GM19099 (cell line): ENCODE results near the gene VAPB.

Source experiments
- POLR2A ChIP-seq: IDR thresholded peaks from 3 replicates; pipeline ENCODE4 v1.6.1; 2011; ENCODE audit warnings: low read depth; ENCODE audit not compliant: insufficient read length; ENCODE audit errors: extremely low read depth

VAPB gene

DNA sequence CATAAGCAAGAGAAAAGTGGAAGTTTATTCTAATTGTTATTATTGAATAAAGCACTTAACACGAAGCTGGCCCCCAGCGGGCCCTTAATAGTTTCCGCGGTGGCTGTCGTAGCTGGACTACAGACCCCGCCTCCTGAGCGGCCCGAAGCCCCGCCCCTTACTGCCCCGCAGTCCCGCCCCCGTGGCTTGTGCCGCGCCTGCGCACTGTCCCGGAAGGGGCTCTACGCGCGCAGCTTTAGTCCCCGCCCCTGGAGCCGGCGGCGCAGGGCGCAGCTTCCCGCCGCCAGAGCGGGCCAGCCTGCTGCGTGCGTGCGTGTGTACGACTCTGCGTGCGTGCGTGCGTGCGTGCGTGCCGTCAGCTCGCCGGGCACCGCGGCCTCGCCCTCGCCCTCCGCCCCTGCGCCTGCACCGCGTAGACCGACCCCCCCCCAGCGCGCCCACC lies at the start of gene VAPB:
TSS of gene VAPB (plus strand) at position 348 of the 442 bp plus-strand sequence. CDS start 231 bp downstream, outside the sequence.
- peak; percentile 79 for TF ChIP-seq POLR2A

DNA sequence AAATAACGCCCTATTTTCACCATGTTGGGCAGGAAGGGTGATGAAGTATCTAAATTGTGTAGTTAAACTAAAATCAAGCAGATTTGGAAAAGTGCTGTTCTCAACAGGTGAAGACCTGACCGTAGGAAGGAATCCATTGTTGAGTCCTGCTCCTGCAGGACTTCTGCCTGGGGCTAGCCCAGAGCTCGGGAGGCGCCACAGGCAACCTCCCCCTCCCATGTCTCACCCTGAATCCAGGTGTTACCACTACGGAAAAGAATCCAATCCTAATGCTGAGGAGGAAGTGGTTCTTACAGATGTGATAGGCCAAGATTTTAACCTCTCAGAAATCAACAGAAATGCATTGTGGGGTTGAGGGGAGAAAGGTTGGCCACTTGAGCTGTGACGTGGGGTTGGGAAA lies 49.3 kb upstream of the VAPB start:
- no peak for TF ChIP-seq POLR2A

GRCh38 chr20:58340151-58340550 lies 48.9 kb upstream of the VAPB start:
- no peak for TF ChIP-seq POLR2A

- no peak for TF ChIP-seq POLR2A
Observed at GRCh38 chr20:58340853-58341252, 48.2 kb upstream of the VAPB start.

GRCh38 chr20:58342104-58342945 lies 46.7 kb upstream of the VAPB start:
- no peak for TF ChIP-seq POLR2A

- no peak for TF ChIP-seq POLR2A
Observed at GRCh38 chr20:58344741-58345140, 44.3 kb upstream of the VAPB start.

- TF ChIP-seq POLR2A: no peak
Observed at GRCh38 chr20:58349570-58349969, 39.5 kb upstream of the VAPB start.

DNA sequence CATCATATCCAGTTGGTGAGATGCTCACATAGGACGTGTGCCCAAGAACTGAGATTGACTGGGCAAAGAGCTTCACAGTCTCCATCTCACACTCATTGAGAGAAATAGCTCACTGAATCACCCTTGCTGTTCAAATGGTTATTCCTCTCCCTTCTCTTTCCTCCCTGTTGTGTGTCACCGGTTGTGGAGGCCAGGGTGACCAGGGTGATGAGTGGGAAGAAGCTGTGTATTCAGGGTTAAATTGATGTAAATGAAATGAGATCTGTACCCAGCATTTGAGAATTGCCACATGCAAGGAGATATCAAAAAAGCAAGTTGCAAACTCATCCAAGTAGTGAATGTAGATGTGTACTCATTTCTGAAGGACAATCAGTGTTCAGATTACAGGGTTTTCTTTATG lies 36.6 kb upstream of the VAPB start:
- no peak for TF ChIP-seq POLR2A

DNA sequence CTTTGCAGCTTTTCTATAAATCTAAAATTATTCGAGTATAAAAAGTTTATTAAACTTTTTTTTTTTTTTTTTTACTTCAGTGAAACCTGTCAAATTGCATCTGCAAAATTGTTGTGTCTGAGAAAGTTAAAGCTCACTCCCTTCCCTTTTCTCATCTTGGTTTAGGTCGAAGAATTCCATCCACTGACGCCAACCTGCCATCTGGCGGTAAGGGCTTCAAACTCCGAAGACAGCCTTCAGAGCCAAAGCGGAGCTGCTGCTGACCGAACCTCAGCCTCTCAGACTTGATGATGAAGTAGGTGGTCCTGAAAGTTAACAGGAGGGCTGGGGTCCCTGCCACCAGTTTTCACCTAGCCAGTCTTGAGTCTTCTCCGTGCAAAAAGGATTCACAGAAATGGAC lies 29.6 kb upstream of the VAPB start:
- TF ChIP-seq POLR2A: no peak

GRCh38 chr20:58360936-58361335 lies 28.1 kb upstream of the VAPB start:
- TF ChIP-seq POLR2A: no peak

DNA sequence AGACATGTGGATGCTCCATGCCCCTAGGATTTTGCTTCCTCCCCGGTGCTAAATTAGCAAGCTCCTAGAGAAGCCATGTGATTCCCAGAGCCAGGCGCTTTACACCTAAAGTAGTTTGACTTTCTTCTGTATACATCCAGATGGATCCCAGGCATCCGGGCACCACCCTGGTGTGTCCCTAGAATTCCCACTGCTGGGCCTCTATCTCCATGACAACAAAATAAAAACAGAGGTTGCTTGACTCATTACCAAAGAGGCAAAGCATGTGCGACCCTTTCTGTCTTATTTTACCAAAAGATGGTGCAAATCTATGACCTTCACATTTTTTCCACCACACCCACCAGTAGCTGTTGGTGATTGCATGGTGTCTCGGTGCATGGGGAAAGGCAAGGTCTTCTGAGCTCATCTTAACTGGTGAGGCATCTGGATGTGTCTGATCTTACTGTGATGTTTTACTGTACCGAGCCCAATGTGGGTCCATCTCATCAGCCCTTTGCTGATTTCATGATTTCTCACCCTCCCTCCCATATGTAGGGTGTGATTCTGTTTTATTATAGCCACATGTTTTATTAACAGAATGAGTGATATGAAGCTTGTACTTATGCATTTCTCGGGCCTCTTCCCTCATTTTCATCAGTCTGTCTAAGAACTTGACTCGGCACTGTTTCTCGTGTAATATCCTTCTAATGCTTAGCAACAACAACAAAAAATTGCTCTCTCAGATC lies 27.4 kb upstream of the VAPB start:
- TF ChIP-seq POLR2A: no peak

- TF ChIP-seq POLR2A: no peak
Observed at GRCh38 chr20:58362206-58362516, 26.9 kb upstream of the VAPB start.

- TF ChIP-seq POLR2A: no peak
Observed at GRCh38 chr20:58362970-58363369, 26.1 kb upstream of the VAPB start.

DNA sequence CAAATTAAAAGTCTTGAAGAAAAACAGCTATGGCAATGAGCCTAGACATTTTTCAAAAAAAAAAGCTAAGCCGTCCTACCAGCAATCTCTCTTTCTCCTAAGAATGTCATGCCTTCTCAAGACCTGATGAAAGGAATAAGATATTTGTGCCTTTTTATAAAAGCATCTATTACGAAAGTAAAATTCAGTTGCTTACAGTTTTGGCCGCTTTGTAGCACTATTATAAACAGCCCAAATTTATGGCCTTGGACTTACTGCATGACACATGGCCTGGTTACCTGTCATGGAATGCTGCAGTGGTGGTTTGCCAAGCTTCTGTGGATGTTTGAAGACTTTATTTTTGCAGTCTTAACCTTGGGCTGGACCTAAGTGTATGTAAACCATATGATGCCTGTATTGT lies 22.2 kb upstream of the VAPB start:
- TF ChIP-seq POLR2A: no peak

GRCh38 chr20:58372806-58373205 lies 16.2 kb upstream of the VAPB start:
- no peak for TF ChIP-seq POLR2A
